Measurements from ENCODE around the gene KCTD11. TPM values are rescaled to one million over a fixed set of nuclear protein-coding genes. Genes with fewer than 3 reads are reported as not detected.
A peak's percentile ranks its signal among the peaks of the same experiment; 100 is the strongest.

Gene KCTD11
- 6.1 and 6.9 TPM in 2 replicates for total RNA-seq (ENCODE audit: low replicate concordance)

DNA sequence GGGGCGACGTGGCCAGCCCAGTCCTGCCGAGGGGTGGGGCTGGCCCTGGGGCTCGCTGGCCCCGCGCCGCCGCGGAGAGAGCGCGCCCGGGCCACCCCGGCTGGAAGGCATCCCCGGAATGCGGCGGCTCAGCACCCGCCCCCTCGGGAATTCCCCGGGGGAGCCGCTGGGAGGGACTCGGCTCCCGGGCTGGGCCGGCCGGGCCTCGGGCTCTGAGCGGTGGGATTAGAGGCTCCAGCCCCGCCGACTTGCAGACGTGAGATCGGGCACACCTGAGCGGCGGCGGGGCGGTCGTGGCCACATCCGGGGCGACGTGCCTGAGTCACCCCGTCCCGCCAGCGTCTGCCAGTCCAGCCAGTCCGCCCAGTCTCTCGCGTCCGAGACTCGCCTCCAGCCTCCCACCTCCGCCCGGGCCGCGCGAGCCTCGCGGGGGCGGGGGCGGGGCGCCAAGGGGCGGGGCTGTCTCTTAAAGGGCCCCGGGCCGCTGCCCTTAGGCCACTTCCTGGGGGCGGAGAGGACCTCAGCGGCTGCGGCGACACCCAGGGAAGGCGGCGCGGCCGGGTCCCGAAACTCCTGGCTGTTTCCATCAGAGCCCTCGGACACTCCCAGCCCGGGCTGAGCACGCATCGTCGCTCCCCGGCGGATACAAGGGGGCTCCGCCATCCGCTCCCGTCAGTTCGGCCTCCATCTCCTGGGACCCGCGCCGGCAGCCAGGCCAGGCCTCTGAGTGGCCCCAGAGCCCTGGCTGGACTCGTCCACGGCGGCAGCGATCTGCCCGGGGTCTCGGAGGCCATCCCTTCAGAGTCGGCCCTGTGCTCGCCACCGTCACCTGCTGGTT is at the start of gene KCTD11:
Gene KCTD11 (plus strand): TSS at position 498 of the 838 bp plus-strand sequence.
- peak; percentile 87 for DNase-seq (ENCODE audit: low read depth)
- H3K4me3 ChIP-seq (ENCODE audit: low read depth, low read length): peak within 1 kb of the TSS; percentile 88

GRCh38 chr17:7304179-7304578 is 47.8 kb upstream of the KCTD11 start:
- TF ChIP-seq, protein P1, sequence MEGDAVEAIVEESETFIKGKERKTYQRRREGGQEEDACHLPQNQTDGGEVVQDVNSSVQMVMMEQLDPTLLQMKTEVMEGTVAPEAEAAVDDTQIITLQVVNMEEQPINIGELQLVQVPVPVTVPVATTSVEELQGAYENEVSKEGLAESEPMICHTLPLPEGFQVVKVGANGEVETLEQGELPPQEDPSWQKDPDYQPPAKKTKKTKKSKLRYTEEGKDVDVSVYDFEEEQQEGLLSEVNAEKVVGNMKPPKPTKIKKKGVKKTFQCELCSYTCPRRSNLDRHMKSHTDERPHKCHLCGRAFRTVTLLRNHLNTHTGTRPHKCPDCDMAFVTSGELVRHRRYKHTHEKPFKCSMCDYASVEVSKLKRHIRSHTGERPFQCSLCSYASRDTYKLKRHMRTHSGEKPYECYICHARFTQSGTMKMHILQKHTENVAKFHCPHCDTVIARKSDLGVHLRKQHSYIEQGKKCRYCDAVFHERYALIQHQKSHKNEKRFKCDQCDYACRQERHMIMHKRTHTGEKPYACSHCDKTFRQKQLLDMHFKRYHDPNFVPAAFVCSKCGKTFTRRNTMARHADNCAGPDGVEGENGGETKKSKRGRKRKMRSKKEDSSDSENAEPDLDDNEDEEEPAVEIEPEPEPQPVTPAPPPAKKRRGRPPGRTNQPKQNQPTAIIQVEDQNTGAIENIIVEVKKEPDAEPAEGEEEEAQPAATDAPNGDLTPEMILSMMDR (IDR thresholded peaks at IDR 0.05; ENCODE audit: insufficient read depth, low read length): no peak
- DNase-seq (ENCODE audit: low read depth): no peak
- no peak overlapping the region for H3K4me3 ChIP-seq (ENCODE audit: low read depth, low read length)

More for the DNA sequence above, at the start of gene KCTD11:
- TF ChIP-seq, protein P1 (IDR thresholded peaks at IDR 0.05; ENCODE audit: insufficient read depth, low read length): no peak

DNA sequence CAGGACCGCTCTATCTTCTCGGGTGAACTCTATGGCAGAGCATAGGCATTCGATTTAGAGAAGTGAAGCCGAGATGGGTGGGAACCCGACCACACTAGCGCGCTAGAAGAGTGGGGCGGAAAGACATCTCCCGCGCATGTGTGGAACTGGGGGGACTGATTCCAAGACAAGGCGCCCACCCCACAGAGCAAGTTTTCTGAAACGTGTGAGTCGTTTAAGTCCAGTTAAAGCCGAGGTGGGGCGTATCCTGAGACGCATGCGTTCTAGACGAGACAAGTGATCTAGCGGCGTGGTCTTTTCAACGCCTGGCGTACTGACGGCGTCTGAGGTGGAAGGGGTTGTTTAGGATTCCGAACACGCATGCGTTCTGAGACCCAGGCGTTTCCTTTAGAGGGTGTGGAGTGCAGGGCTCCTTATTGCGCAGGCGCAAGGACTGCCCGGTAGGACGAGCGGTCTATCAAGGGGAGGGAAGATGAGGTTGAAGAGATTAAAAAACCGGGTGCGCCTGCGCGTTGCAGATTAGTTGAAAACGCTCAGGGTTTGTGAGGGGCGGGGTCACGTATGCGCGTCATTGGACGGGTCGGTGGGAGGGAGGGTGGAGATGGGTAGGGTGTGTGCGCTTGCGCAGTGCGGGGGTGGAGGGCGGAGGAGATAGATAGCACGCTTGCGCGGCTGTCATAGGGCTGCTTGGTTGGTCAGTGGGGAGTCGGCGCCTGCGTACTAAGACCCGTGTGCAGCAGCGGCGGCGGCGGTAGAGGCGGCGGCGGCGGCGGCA is 44.9 kb upstream of the KCTD11 start, which contains the start of gene EIF5A:
Gene EIF5A (plus strand): TSS at position 718 of the 775 bp plus-strand sequence. CDS start 2,008 bp downstream, outside the sequence.
- DNase-seq (ENCODE audit: low read depth): peak; percentile 100
- H3K4me3 ChIP-seq (ENCODE audit: low read depth, low read length): peak within 1 kb of the TSS; percentile 91
- TF ChIP-seq, protein P1 (IDR thresholded peaks at IDR 0.05; ENCODE audit: insufficient read depth, low read length): no peak

DNA sequence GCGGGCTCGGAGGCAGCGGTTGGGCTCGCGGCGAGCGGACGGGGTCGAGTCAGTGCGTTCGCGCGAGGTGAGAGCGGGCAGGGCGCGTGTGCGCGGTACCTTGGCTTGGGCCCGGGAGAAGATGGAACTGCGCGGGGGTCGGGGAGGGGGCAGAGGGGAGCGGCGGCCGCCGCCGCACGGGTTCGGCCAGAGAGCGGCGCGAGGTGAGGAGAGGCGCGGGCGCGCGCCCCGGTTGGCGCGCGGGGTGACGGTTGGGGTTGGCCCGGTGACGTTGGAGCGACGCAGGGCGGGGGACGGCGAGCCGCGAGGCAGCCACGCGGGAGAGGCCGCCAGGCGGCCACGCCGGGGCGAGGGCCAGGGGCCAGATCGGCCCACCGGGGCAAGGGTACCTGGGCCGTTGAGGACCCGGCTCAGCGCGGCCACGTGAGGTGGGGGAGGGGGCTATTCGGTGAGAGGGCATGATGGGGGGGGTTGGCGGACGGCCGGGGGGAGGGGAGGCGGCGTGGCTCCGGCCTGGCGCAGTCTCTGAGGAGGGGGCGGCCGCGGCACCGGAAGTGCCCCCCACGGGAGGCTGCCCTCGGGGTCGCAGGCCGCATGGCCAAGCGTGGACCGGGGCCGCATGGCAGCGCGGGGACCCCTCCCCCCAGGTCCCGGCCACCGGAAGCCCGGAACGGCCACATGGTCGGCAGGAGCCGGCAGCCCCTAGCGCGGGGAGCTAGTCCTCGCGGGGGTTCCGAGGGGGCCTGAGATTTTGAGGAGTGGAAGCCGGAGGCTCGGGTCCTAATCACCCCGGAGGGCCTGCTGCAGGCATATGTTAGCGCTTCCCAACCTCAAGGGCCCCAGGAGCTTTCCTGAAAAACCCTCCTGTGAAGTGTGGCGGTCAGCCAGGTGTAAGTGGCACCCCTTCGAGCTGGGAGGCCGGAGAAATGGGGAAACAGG is 44.0 kb upstream of the KCTD11 start:
- TF ChIP-seq, protein P1 (IDR thresholded peaks at IDR 0.05; ENCODE audit: insufficient read depth, low read length): no peak
- peak; percentile 34 for DNase-seq (ENCODE audit: low read depth)
- H3K4me3 ChIP-seq (ENCODE audit: low read depth, low read length): peak overlapping the region; percentile 91

DNA sequence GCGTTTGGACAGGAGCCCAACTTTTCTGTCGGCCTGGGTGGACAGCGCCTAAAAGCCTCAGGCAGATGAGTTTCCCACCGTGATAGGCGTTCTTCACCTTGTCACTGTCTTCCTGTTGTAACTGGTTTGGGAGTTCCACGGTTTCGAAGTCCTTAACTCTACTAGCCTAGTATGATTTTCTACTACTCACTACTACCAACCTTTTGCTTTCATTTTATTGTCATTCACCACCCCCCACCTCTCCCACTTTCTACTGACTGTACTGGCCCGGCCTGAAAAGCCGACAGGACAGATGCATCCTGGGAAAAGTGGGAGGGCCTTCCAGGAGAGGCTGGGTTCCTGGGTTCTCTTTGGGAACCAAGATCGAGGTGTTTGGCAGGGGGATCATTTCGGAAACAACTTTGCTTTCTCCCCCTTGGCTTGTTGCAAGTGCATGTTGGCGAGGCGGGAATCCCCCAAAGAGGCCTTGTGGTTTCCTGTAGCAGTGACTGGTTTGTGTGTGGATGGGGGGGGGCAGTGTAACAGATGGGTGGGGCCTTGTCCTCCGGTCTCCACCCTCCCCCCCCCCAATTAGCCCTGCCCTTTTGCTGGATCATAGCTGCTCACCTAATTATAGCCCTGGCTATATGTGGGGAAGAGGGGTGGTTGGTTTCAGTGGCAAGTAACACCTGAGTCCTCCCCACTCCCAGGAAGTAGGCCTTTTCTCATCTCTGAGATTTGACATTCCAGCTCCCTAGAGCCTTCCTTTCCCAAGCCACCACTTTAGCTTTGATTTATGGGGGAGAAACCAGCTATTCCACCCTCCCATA is 43.1 kb upstream of the KCTD11 start:
- peak; percentile 84 for DNase-seq (ENCODE audit: low read depth)
- TF ChIP-seq, protein P1 (IDR thresholded peaks at IDR 0.05; ENCODE audit: insufficient read depth, low read length): no peak

More for the DNA sequence above, 43.1 kb upstream of the KCTD11 start:
- peak overlapping the region; percentile 91 for H3K4me3 ChIP-seq (ENCODE audit: low read depth, low read length)
